Measurements from ENCODE around the gene HS6ST1.

The HS6ST1 gene

GRCh38 chr2:128291161-128291843 is 27.4 kb downstream of the HS6ST1 start:
- 92 to 95% methylated on average over 10 to 13 of the region's 13 CpGs for WGBS, 2 experiments (ENCODE audit: insufficient coverage in 2 of 2)
- no peak overlapping the region for H3K4me3 ChIP-seq (ENCODE audit: extremely low read depth, insufficient read depth, low read length, poor library complexity, severe bottlenecking)
- peaks cover 13% of the 10 kb centered on the region for H3K4me1 ChIP-seq (ENCODE audit: control insufficient read depth, insufficient read depth, low read length, poor library complexity, severe bottlenecking)
- H3K36me3 ChIP-seq (ENCODE audit: control insufficient read depth, insufficient read depth, low read length), result no peaks in the 10 kb centered on the region
- peaks cover 7% of the 10 kb centered on the region for H3K9me3 ChIP-seq (ENCODE audit: control insufficient read depth, low read length)
- H3K27ac ChIP-seq (ENCODE audit: low read depth, low read length, severe bottlenecking), result no peak overlapping the region

DNA sequence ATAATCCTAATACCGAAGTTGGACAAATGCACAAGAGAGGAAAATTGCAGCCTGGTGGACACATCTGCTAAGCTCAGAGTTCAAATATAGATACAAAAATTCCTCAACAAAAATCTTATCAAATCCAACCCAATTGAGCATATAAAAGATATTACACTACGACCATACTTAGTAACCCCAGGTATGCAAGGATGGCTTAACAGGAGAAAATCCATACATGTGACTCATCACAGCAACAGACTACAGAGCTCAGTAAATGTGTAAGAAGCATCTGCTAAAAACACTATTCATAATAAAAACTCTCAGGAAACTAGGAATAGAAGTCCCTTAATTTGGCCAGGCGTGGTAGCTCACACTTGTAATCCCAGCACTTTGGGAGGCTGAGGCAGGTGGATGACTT is 28.3 kb downstream of the HS6ST1 start:
- Histone ChIP-seq H3K4me3 (ENCODE audit: extremely low read depth, insufficient read depth, low read length, poor library complexity, severe bottlenecking) (no peak overlapping the region), H3K9me3 (ENCODE audit: control insufficient read depth, low read length) (peaks cover 7% of the 10 kb centered on the region), H3K27ac (ENCODE audit: low read depth, low read length, severe bottlenecking) (no peak overlapping the region), H3K4me1 (ENCODE audit: control insufficient read depth, insufficient read depth, low read length, poor library complexity, severe bottlenecking) (peaks cover 13% of the 10 kb centered on the region), H3K36me3 (ENCODE audit: control insufficient read depth, insufficient read depth, low read length) (no peaks in the 10 kb centered on the region)
- WGBS, 2 experiments (ENCODE audit: insufficient coverage in 2 of 2), result 66 to 89% methylated on average over 2 of the region's 3 CpGs

DNA sequence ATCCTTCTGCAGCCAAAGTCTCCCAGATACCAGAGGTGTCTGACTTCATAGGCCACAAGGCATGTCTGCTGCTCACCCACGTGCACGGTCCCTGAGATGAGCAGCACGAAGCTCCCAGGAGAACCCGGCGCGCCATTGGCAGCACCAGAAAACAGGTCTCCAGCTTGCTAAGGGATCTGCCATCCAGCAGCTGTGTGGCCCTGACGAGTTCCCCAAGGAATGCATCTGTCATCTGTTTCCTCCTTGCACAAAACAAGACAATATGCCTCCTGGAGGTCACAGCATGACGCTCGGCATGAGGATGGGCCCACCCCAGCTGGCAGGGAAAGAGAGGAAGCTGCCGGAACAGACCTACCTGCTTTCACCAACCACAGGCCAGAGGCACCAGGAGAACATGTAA is 29.2 kb downstream of the HS6ST1 start:
- peaks cover 13% of the 10 kb centered on the region for H3K4me1 ChIP-seq (ENCODE audit: control insufficient read depth, insufficient read depth, low read length, poor library complexity, severe bottlenecking)
- WGBS, 2 experiments (ENCODE audit: insufficient coverage in 2 of 2), result 69% methylated on average over 9 of the region's 10 CpGs
- H3K27ac ChIP-seq (ENCODE audit: low read depth, low read length, severe bottlenecking), result no peak overlapping the region
- no peaks in the 10 kb centered on the region for H3K36me3 ChIP-seq (ENCODE audit: control insufficient read depth, insufficient read depth, low read length)
- peaks cover 7% of the 10 kb centered on the region for H3K9me3 ChIP-seq (ENCODE audit: control insufficient read depth, low read length)
- no peak overlapping the region for H3K4me3 ChIP-seq (ENCODE audit: extremely low read depth, insufficient read depth, low read length, poor library complexity, severe bottlenecking)

- Histone ChIP-seq H3K4me1 (ENCODE audit: control insufficient read depth, insufficient read depth, low read length, poor library complexity, severe bottlenecking) (peaks cover 13% of the 10 kb centered on the region), H3K27ac (ENCODE audit: low read depth, low read length, severe bottlenecking) (no peak overlapping the region), H3K36me3 (ENCODE audit: control insufficient read depth, insufficient read depth, low read length) (no peaks in the 10 kb centered on the region), H3K9me3 (ENCODE audit: control insufficient read depth, low read length) (peaks cover 7% of the 10 kb centered on the region), H3K4me3 (ENCODE audit: extremely low read depth, insufficient read depth, low read length, poor library complexity, severe bottlenecking) (no peak overlapping the region)
- 89 to 100% methylated on average over 6 to 8 of the region's 9 CpGs for WGBS, 2 experiments (ENCODE audit: insufficient coverage in 2 of 2)
Measured at GRCh38 chr2:128288781-128289180, 29.9 kb downstream of the HS6ST1 start.

DNA sequence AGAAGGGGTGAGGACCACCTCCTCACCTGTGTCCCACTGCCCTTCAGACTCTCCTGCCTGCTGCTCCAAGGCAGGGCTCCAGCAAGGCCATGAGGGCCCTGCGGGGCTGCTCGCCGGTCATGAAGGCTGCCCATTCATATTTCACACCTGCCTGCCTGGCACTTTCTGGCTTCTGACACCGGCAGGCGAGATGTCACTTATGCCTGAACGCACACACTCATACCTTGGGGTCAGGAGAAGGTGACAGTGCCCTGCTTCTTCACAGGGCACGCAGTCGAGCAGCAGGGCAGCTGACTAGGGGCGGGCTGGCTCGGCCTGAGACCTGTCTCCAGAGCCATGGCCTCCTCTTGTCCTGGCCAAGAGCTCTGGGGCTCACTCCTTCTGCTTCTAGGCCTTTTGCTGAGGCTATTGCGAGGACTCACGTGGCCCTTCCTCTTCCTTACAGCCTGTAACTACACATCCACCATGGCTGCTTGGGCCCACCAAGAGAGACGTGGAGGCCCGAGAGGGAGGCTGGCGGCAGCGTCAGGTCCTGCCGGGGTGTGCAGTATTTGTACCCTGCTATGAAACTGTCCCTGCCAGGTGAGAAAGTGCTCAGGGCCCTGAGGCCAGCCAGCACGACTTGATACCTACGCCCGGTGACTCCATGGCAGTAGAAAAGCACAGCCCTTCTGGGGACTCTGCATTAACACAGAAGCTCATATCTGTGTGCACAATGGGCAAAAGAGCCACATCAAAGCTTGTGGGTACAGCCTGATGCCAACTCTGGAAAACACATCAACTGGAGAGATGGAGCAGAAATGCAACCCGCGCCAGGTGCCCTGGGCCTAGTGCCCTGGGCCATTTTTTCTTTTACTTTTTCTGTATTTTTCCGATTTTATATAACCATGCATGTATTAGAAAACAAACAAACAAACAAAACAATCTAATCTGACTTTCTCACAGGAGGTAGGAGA is 30.6 kb downstream of the HS6ST1 start:
- Histone ChIP-seq H3K9me3 (ENCODE audit: control insufficient read depth, low read length) (peaks cover 7% of the 10 kb centered on the region), H3K27ac (ENCODE audit: low read depth, low read length, severe bottlenecking) (no peak overlapping the region), H3K4me3 (ENCODE audit: extremely low read depth, insufficient read depth, low read length, poor library complexity, severe bottlenecking) (no peak overlapping the region), H3K36me3 (ENCODE audit: control insufficient read depth, insufficient read depth, low read length) (no peaks in the 10 kb centered on the region), H3K4me1 (ENCODE audit: control insufficient read depth, insufficient read depth, low read length, poor library complexity, severe bottlenecking) (peaks cover 15% of the 10 kb centered on the region)
- WGBS, 2 experiments (ENCODE audit: insufficient coverage in 2 of 2), result 92 to 93% methylated on average over 22 of the region's 23 CpGs

DNA sequence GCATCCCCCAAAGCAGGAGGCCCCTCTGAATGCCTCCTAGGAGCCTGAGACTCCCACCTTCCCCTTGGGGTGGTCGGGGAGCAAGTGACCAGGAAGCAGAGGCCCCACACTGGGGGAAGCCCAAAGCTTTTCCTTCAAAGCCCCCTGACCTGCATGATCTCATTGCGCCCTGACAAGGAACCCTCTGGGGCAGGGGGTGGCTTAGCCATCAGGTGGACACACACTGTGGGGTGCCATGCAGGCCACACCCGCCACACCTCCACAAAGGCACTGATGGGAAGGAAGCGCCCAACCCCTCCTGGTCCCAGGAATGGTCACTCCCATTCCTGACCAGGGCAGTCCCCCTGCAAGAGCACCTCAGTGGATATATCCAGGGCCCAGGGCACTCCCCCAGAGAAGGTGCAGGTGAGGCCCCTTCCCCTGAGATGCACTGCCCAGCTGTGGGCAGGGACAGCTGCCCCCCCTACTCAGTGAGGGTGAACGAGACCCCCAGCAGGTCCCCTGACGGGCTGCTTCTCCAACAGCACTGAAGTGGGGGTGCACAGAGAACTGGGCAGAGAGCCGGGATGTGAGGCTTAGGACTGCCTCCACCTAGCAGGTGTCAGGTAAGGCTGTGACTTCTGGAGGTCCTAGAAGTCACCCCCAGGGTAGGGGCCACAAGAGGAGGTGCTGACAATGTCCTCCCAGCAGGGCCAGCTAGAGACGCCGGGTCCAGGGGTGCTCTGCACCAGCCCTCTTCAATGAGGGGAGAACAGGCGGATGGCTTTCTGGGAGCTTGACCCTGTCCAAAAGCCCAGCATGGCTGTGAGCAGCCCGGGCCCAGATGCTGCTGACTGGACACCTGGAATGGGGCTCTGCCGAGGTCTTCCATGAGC is 31.5 kb downstream of the HS6ST1 start:
- H3K27ac ChIP-seq (ENCODE audit: low read depth, low read length, severe bottlenecking), result no peak overlapping the region
- H3K9me3 ChIP-seq (ENCODE audit: control insufficient read depth, low read length), result peaks cover 7% of the 10 kb centered on the region
- 92 to 93% methylated on average over 10 of the region's 12 CpGs for WGBS, 2 experiments (ENCODE audit: insufficient coverage in 2 of 2)
- H3K4me3 ChIP-seq (ENCODE audit: extremely low read depth, insufficient read depth, low read length, poor library complexity, severe bottlenecking), result no peak overlapping the region
- no peaks in the 10 kb centered on the region for H3K36me3 ChIP-seq (ENCODE audit: control insufficient read depth, insufficient read depth, low read length)
- peaks cover 13% of the 10 kb centered on the region for H3K4me1 ChIP-seq (ENCODE audit: control insufficient read depth, insufficient read depth, low read length, poor library complexity, severe bottlenecking)

DNA sequence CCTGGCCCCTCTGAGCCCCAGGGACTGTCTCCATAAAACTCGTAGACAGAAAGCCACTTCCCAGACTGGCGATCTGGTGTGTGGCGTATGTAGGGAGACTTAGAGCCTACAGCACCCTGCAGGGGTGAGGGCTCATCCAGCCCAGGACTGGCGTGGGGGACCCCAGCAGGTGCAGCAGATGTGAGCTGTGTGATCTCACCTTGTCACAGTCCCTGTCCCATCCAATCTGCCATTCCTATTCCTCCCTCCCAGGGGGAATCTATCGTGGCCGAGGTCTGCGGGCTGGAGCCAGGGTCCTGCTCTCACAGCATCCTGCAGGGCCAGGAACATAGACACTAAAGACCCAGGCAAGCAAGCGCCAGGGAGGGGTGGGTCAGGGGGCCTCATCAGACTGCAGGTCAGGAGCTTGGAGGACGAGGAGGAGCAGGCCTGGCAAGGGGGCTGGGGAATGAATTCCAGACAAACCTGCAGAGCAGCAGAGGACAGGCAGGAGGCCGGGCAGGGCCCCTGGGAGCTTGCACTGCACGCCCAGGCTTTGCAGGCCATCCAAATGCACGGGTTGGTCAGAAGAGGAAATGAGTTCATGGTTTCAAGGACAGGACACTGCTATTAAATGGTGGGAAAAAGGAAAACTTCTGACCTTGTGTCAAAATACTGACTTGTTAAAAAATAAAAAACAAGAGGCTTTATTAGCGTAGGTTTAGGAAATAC is 32.5 kb downstream of the HS6ST1 start:
- no peak overlapping the region for H3K27ac ChIP-seq (ENCODE audit: low read depth, low read length, severe bottlenecking)

GRCh38 chr2:128285329-128285931 is 33.2 kb downstream of the HS6ST1 start:
- H3K4me3 ChIP-seq (ENCODE audit: extremely low read depth, insufficient read depth, low read length, poor library complexity, severe bottlenecking), result no peak overlapping the region
- no peak overlapping the region for H3K27ac ChIP-seq (ENCODE audit: low read depth, low read length, severe bottlenecking)
- peaks cover 13% of the 10 kb centered on the region for H3K4me1 ChIP-seq (ENCODE audit: control insufficient read depth, insufficient read depth, low read length, poor library complexity, severe bottlenecking)
- H3K36me3 ChIP-seq (ENCODE audit: control insufficient read depth, insufficient read depth, low read length), result no peaks in the 10 kb centered on the region
- 89 to 92% methylated on average over 10 of the region's 12 CpGs for whole genome bisulfite sequencing, 2 experiments (ENCODE audit: insufficient coverage in 2 of 2)
- H3K9me3 ChIP-seq (ENCODE audit: control insufficient read depth, low read length), result peaks cover 6% of the 10 kb centered on the region

More for the DNA sequence above, 32.5 kb downstream of the HS6ST1 start:
- Histone ChIP-seq H3K9me3 (ENCODE audit: control insufficient read depth, low read length) (peaks cover 7% of the 10 kb centered on the region), H3K4me1 (ENCODE audit: control insufficient read depth, insufficient read depth, low read length, poor library complexity, severe bottlenecking) (peaks cover 13% of the 10 kb centered on the region), H3K4me3 (ENCODE audit: extremely low read depth, insufficient read depth, low read length, poor library complexity, severe bottlenecking) (no peak overlapping the region), H3K36me3 (ENCODE audit: control insufficient read depth, insufficient read depth, low read length) (no peaks in the 10 kb centered on the region)
- WGBS, 2 experiments (ENCODE audit: insufficient coverage in 2 of 2), result 81 to 86% methylated on average over 7 to 12 of the region's 13 CpGs

DNA sequence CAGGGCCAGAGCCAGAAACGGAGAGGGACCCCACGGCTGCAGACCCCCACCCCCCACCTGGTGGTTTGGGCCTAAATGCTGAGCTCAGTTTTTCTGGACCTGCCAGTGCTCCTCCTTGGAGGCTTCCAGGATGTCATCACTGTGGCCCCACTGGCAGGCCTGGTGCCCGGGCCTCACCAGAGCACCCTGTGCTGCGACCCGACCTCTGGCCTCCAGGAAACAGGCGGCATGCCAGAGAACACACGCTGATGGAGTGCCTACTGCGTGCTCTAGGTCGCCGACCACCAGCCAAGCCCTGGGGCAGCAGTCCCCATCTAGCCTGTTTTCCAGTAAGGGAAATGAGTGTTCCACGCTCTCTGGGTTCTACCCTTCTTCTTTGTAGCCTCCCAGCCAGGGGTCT is 33.8 kb downstream of the HS6ST1 start:
- no peak overlapping the region for H3K27ac ChIP-seq (ENCODE audit: low read depth, low read length, severe bottlenecking)
- H3K36me3 ChIP-seq (ENCODE audit: control insufficient read depth, insufficient read depth, low read length), result no peaks in the 10 kb centered on the region
- no peak overlapping the region for H3K4me3 ChIP-seq (ENCODE audit: extremely low read depth, insufficient read depth, low read length, poor library complexity, severe bottlenecking)
- peaks cover 13% of the 10 kb centered on the region for H3K4me1 ChIP-seq (ENCODE audit: control insufficient read depth, insufficient read depth, low read length, poor library complexity, severe bottlenecking)
- WGBS, 2 experiments (ENCODE audit: insufficient coverage in 2 of 2), result 95 to 96% methylated on average over 8 to 10 of the region's 11 CpGs
- H3K9me3 ChIP-seq (ENCODE audit: control insufficient read depth, low read length), result no peaks in the 10 kb centered on the region
